AG04450 (cell line): ENCODE results near the gene TLE3. TPM values are rescaled to one million over a fixed set of nuclear protein-coding genes. Genes with fewer than 3 reads are reported as not detected.

Experiments
- CTCF ChIA-PET: fragments of 300-600, 350-600 bp; formaldehyde crosslinking; extraction: SDS; loops from one replicate; lab custom pipeline; 2022; ENCODE audit warnings: antibody characterized with exemption, inconsistent platforms; lab: Charles Lee
- POLR2A ChIA-PET: fragments of 350-600 bp; formaldehyde crosslinking; extraction: SDS; loops from one replicate; lab custom pipeline; 2021; ENCODE audit warnings: antibody characterized with exemption, inconsistent platforms; lab: Yijun Ruan, JAX
- DNase-seq: peaks from one replicate; pipeline ENCODE4 v3.0.0-alpha.2; 2011; ENCODE audit warnings: low read depth, low spot score
- H3K27ac ChIP-seq: one replicate; pipeline ENCODE4 v1.5.1; 2012; ENCODE audit warnings: low read depth, low read length, control low read depth
- H3K27me3 ChIP-seq: one replicate; pipeline ENCODE4 v1.6.0; 2012; ENCODE audit warnings: low read length; ENCODE audit not compliant: control insufficient read depth, insufficient read depth
- H3K4me3 ChIP-seq: 2 replicates; pipeline ENCODE4 v1.5.1; 2011; ENCODE audit warnings: mild to moderate bottlenecking, low read depth, low read length, control low read depth
- H3K9me3 ChIP-seq: 2 replicates; pipeline ENCODE4 v1.5.1; 2012; ENCODE audit warnings: low read length; ENCODE audit not compliant: control insufficient read depth, insufficient read depth
- polyA plus RNA-seq: library from polyadenylated mRNA; depleted of rRNA; stranded (reverse); fragments of >200 nt; gene quantifications from 2 replicates; pipeline ENCODE4 v1.2.3, GENCODE V29; 2011
- TF ChIP-seq, protein P1 (sequence below): IDR thresholded peaks from 2 replicates; pipeline ENCODE4 v1.5.1; 2011; ENCODE audit warnings: low read depth, low read length, control low read depth, inconsistent platforms

TLE3 gene
- polyA plus RNA-seq, 1 experiment: 7.5 TPM

DNA sequence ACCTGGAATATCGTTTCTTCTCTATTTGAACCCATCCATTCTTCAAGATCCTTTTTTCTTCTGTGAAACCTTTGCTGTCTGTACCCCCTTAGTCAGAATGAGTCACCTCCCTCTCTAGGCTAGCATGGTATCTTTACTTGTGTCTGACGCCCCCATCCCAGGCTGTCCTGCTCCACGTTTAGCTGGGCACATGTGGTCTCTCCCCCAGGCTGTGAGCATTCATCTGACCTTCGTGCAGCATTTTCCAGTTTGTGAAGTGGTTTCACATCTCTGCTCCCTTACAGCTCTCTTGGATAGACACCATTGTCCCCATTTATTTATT, 14.3 kb upstream of the TLE3 start:
- Histone ChIP-seq H3K4me3 (peak overlapping the region; percentile 11), H3K9me3 (no peaks in the 10 kb centered on the region), H3K27ac (no peak overlapping the region), H3K27me3 (peaks cover 18% of the 10 kb centered on the region)
- CTCF ChIA-PET: no interaction called here
- POLR2A ChIA-PET: interaction anchor here (1.1 to 3.1 kb wide), 2 partner anchors 11 to 17 kb away, joined by 3 to 49 read pairs; no protein-coding TSS in a partner anchor
- DNase-seq: no peak
- TF ChIP-seq, protein P1, sequence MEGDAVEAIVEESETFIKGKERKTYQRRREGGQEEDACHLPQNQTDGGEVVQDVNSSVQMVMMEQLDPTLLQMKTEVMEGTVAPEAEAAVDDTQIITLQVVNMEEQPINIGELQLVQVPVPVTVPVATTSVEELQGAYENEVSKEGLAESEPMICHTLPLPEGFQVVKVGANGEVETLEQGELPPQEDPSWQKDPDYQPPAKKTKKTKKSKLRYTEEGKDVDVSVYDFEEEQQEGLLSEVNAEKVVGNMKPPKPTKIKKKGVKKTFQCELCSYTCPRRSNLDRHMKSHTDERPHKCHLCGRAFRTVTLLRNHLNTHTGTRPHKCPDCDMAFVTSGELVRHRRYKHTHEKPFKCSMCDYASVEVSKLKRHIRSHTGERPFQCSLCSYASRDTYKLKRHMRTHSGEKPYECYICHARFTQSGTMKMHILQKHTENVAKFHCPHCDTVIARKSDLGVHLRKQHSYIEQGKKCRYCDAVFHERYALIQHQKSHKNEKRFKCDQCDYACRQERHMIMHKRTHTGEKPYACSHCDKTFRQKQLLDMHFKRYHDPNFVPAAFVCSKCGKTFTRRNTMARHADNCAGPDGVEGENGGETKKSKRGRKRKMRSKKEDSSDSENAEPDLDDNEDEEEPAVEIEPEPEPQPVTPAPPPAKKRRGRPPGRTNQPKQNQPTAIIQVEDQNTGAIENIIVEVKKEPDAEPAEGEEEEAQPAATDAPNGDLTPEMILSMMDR: no peak

DNA sequence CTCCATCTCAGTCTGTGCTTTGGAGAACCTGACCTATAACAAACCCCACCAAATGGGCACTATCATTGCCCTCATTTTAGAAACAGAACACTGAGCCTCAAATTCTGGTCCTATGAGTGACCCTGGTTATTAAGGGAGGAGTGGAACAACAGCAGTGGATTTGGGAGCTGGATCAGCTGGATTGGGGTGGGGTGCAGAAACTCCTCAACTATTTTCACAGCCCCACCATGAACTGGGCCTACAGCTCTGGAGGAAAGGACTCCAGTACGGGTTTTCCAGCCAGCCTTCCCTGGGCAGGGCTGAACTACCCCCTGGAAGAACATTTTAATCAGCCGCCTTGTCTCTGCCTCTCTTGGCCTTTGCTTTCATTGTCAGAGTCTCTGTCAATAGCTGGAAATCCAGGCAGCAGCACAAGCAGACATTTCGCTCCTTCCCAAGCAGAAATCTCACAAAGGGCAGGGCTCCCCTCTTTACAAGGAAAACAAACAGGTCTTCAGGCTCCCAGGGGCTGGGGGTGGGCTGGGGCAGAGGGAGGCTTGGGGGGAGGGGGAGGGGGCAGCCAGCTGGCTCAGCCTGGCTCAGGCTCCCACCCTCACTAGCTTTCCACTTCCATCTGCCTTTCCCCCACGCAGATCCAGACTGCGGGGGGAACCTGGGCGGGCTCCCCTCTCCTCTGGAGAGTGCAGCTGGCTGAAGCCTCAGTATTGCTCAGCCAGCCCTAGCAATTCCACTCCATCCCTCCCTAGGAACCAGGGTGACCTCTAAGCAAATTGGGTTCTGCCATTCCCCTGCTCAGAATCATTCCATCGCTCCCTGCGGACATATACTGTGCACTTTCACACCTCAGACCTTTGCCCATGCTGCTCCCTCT, 13.7 kb upstream of the TLE3 start:
- Histone ChIP-seq H3K27me3 (peaks cover 18% of the 10 kb centered on the region), H3K27ac (peak overlapping the region; percentile 57), H3K9me3 (no peaks in the 10 kb centered on the region), H3K4me3 (peak overlapping the region; percentile 11)
- DNase-seq: peak; percentile 63
- POLR2A ChIA-PET: interaction anchor here (1.1 to 3.1 kb wide), 2 partner anchors 11 to 16 kb away, joined by 3 to 49 read pairs; no protein-coding TSS in a partner anchor
- TF ChIP-seq, protein P1: no peak
- CTCF ChIA-PET: interaction anchor here (1.6 kb wide), 1 partner anchor 383 kb away, joined by 3 read pairs; no protein-coding TSS in a partner anchor

DNA sequence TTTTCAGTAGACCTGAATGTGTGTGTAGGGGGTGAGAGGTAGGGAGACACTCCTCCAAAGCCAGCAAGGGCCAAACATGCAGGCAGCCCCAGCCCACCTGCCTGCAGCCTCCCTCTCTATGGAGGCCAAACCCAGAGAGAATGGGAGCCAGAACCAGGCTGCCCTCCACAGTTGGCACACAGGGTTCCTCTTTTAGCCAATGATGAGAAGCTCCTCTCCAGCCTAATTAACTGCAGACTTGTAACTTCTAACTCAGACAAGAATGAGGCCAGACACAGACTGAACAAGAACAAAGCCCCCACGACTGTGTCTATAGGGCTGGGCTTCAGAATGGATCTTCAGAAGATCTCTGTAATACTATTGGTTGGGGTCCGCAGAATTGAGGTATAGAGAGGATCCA, 12.3 kb upstream of the TLE3 start:
- Histone ChIP-seq H3K27ac (no peak overlapping the region), H3K9me3 (no peaks in the 10 kb centered on the region), H3K4me3 (no peak overlapping the region), H3K27me3 (peaks cover 20% of the 10 kb centered on the region)
- TF ChIP-seq, protein P1: no peak
- DNase-seq: no peak
- POLR2A ChIA-PET: interaction anchor here (3.1 kb wide), 1 partner anchor 9 kb away, joined by 49 read pairs; no protein-coding TSS in a partner anchor
- CTCF ChIA-PET: interaction anchor here (1.6 kb wide), 1 partner anchor 381 kb away, joined by 3 read pairs; no protein-coding TSS in a partner anchor

DNA sequence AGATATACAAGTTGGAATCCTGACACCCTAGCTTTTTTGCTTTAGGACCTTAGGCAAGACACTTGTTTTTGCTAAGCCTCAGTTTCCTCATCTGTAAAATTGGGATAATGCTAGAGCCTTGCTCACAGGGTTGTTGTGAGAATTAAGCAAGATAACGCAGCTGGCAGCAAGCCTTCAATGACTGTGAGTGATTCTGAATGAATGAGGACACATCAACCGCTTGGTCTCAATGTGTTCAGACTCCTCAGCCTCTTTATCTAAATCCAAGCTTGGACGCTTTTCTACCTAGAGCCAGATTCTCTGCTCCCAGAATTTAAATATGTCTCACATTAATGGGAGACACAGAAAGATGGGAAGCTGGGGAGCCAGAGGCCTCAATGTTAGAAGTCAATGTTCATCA, 11.8 kb upstream of the TLE3 start:
- ChIA-PET CTCF (no interaction called here), POLR2A (interaction anchor here (3.1 kb wide), 1 partner anchor 9 kb away, joined by 49 read pairs; no protein-coding TSS in a partner anchor)
- H3K27ac ChIP-seq: no peak overlapping the region
- DNase-seq: no peak
- no peak overlapping the region for H3K4me3 ChIP-seq
- TF ChIP-seq, protein P1: no peak
- no peaks in the 10 kb centered on the region for H3K9me3 ChIP-seq
- peaks cover 22% of the 10 kb centered on the region for H3K27me3 ChIP-seq
